ENCODE results near the gene RIBC2.
"Not testable (repeated sequence)": the region's sequence is repeated elsewhere in the genome, so short reads cannot be mapped to it uniquely, and the experiment has no call there.

The RIBC2 gene

DNA sequence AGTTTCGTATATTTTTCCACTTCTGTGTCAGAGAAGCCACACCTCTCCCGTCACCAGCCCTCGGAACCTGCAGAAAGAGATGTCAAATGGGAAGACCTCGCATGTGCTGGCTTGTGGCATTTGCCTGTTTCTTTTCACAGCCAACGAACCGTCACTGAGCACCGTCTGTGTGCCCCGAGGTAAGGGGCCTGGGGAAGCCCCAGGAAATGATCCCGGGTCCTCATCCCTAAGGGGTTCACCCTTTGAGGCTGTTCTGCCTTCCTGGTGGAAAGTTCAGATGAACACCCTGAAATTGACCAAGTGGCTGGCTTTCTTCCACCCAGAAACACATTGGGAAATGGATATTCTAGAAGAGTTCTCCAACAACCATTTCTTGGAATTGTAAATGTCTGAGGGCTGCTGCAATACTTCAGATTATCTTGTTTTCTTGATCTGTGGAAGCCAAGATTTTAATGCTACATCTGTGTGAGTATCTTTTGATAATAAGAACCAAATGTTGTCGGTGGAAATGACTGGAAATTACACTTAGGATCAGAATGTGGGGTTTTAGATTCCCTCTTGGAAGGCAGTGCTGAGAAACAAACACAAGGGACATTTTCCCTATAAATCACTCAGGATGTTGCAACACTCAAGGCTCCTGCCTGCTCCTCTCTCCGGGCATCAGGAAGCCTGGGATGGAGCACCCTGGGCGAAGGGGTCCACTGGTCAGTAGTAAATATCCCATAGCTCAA, 37.6 kb downstream of the RIBC2 start:
- DNase-seq, result no peak

DNA sequence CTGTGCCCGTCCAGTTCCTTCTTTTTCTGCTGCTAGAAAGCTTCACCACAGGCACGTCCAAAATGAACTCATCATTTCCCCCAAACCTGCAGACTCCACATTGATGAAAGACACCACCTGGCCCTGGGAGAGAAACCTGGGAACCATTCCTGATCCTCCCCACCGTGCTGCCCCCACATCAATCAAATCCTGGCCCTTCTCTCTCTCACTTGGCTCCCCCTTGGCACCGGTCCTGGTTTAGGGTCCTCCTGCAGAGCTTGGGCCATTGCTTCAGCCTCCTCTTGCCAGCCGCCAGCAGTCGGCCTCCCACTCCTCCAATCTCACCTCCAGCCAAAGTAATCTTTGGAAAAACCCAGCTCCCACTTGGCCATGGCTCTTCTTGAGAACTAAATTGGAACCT, 38.5 kb downstream of the RIBC2 start:
- no peak for DNase-seq

GRCh38 chr22:45452565-45453379, 39.3 kb downstream of the RIBC2 start:
- no peak for DNase-seq

DNA sequence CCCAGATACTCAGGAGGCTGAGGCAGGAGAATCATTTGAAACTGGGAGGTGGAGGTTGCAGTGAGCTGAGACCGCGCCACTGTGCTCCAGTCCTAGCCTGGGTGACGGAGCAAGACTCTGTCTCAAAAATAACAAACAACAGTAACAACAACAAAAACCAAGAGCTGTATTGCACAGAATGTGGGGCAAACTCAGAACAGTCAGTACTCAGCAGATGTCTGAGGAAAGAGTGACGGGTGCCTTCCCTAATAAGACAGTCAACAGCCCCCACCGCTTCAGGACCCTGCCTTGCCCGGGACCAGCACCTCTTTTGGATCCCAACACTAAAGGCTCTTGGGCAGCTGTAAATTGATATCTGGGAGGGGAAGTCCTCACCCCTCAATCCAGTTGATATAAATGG, 40.3 kb downstream of the RIBC2 start:
- DNase-seq, result no peak

DNA sequence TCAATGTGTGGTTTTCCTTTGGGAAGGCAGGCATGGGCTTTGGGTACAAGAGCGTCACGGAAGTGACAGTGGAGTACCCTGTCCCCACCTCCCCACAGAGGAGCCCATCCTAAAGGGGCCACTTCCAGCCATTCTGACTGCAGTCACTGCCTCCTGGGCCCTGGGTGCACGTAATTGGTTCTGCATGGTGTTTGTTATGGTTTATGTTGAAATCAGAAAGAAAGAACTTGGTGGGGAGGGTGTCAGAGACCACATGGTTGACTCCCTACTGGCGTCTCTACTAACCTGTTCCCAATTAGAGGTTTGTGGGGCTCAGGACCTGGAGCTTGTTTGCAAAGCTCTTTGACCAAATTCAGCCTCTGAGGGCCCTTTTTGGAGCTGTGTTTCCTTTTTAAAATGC, 40.8 kb downstream of the RIBC2 start:
- DNase-seq, result no peak

GRCh38 chr22:45455212-45455611, 41.7 kb downstream of the RIBC2 start:
- DNase-seq, result no peak

DNA sequence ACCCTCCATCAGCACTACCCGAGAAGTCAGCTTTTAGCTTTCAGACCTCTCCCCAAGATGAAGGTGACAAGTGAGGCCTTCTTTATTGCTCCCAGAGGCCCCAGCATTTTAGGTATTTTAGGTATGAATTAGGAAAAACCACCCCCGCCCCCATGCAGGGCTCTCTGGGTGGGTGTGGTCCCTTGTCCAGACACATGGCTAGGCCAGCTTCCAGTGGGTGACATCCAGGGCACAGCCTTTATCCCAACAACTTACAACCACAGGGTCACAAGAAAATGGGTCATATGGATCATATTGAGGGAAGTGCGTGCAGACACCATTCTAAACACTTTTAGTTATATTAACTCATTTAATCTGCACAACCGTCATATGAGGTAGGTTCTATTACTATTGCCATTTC, 42.1 kb downstream of the RIBC2 start:
- no peak for DNase-seq

DNA sequence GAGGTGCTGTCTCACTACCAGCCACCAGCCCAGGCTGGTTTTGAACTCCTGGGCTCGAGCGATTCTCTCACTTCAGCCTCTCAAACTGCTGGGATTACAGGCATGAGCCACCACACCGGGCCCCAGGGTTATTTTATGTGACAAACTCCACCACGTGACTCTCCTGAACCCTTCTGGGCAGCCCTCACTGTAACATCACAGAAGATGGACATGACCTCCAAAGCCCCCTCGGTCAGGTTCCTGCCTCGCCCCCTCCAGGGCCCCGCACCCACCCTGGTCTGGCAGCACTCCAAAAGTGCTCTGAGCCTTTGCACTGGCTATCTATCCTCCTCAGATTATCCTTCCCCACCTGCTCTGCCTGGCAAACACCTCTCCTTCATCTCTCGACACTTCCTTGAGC, 43.3 kb downstream of the RIBC2 start:
- DNase-seq, result no peak

- no peak for DNase-seq
Measured at GRCh38 chr22:45458532-45458931, 45.0 kb downstream of the RIBC2 start.

DNA sequence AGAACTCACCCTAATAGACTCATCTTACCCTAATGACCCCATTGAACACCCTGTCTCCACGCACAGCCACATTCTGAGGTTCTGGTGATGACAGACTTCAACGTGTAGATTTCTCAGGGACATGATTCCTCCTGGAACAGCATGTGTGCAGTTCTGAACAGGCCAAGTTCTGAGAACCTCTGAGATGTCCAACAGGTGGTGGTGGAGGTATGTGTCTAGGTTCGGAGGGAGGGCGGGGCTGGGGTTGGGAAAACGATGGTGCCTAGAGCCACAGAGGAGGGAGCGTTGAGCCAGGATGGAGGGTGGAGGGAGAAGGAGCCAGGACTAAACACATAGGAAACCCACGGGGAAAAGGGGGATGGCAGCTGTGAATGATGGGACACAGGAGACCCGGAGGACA, 45.7 kb downstream of the RIBC2 start:
- no peak for DNase-seq

DNA sequence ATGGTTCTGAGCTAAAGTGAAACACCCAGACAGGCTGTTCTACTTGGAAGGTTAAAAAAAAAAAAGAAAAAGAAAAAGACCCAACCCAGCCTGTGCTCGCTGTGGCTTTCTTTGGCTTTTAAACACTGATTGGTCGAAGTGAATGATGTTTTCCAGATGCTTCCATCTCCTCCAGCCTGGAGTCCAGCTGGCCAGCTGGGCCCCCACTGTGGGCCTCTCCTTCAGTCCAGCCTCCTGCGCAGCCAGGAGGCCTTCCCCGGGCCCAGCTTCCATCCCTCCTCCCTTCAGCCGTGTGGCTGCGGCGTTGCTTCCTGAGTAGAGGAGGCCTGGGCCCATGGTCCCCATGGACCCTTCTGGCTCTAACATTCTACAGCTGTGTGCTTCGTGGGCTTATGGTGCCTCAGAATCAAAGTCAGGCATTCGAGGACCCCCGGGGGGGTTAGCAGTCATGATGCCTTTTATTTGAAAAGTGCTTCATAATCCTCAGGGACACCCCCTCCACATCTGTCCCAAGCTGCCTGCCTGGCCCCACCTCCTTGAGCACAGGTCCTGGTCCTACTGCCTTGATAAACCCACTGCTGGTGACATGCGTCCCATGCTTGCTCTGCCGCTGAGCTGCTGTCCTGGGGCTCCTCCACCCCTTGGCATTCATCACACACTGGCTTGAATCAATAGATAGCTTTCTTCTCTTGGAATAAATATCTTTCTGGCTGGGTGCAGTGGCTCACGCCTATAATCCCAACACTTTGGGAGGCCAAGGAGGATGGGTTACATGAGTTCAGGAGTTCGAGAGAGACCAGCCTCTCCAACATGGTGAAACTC, 47.0 kb downstream of the RIBC2 start:
- DNase-seq, result no peak

DNA sequence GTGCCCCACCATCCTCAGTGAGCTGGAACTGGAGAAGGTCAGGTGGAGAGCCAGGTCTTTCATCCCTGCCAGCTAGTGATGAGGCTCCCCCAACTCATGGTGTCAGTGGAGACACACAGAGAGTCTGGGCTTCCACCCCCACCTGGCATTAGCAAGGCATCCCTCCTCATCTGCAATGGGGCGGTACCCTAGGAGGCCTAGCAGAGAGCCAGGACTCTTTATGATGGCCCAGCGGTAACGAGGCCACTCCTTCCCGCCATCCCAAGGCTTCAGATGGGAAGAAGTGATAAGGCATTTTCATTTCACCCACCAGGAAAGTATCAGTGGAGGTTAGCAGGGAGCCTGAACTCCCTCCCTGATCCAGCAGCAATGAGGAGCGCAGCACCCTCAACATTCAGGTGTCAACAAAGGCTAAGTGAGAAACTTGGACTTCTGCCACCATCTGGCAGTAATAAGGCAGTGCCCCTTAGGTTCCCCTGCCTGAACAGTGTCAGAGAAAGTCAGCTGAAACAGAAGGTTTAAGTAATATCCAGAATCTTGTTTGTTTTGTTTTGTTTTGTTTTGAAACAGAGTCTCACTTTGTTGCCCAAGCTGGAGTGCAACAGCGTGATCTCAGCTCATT, 48.7 kb downstream of the RIBC2 start:
- DNase-seq, result no peak

- not testable (repeated sequence) for DNase-seq
Measured at GRCh38 chr22:45463691-45464090, 50.2 kb downstream of the RIBC2 start.

DNA sequence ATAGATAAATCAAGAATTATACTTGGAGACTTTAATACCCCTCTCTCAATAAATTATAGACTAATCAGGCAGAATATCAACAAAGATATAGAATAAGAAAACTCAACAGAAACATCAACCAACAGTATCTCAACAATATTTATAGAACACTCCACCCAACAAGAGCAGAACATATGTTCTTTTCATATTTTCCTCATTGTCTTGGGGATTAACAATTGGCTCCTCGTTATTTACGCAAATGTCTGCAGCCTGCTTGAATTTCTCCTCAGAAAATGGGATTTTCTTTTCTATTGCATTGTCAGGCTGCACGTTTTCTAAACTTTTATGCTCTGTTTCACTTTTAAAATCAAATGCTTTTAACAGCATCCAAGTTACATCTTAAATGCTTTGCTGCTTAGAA, 52.1 kb downstream of the RIBC2 start:
- no peak for DNase-seq

GRCh38 chr22:45468872-45469271, 55.4 kb downstream of the RIBC2 start:
- no peak for DNase-seq

GRCh38 chr22:45469281-45470073, 56.0 kb downstream of the RIBC2 start:
- no peak for DNase-seq

DNA sequence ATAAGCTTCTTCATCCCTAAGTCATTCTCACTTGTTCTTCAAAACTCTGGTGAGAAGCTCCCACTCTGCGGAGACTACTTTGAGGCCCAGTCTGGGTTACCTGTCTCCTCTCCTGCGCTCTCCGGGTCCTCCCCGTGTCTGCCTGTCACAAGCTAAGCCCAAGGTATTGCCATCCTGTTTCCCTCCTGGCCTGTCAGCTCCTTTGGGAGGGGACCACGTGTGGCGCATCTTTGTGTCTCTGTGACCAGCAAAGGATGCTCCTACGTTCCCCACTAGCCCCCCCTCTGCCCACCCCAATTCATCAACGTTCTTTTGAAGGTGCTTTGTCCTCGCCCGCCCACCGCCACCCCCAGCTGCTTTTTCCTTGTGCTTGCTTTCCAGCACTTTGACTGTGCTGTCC, 57.4 kb downstream of the RIBC2 start:
- no peak for DNase-seq

DNA sequence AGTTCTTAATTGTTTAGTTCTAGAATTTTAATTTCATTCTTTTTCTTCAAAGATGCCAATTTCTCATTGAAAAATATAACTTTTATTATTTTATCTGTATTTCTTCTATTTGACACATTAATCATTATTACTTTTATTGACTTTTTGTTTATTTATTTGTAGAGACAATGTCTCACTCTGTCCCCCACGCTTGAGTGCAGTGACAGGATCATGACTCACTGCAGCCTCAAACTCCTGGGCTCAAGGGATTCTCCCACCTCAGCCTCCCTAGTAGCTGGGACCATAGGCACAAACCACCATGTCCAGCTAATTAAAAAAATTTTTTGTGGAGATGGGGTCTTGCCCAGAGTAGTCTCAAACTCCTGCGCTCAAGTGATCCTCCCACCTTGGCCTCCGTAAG, 58.9 kb downstream of the RIBC2 start:
- no peak for DNase-seq

- DNase-seq, result no peak
Measured at GRCh38 chr22:45473626-45474237, 60.2 kb downstream of the RIBC2 start.

DNA sequence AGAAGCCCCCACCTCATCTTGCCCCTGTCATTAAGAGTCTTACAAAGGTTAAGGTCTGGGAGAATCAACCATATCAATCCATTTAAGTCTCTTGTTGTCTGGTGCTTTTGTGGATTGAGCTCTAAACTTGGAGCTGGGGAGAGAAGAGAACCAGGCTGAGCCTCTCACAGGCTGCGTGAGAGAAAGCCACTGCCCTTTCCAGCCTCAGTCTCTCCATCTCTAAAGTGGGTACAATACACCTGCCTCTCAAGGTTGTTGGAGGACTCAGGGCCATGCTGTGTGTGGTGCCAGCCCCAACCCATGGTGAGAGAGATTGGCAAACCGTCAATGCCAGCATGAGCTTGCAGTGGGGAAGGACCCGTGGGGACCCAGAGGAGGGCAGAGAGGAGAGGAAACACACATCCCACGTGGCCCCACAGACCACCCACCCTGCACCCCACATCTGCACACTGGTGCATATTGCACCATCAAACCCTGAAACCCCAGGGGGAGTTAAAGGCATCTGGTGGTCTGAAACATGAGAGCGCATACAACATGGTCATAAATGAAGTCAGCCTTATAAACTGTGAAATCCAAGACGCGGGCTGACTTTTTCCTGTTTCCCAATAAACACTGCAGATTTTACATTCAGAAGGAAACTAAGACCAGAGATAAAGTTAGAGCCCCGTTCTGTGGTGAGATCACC, 61.7 kb downstream of the RIBC2 start:
- no peak for DNase-seq

GRCh38 chr22:45475851-45476514, 62.5 kb downstream of the RIBC2 start:
- DNase-seq, result no peak
